HCT116 (cell line): ENCODE measurements around the gene EMC10. TPM values are rescaled to one million over a fixed set of nuclear protein-coding genes. Genes with fewer than 3 reads are reported as not detected.

Experiments
- ATAC-seq: fragments of 200-7000 bp; cut with Tn5 transposase; 2 replicates; pipeline ENCODE4 v1.9.1; 2020; ENCODE audit warnings: mild to moderate bottlenecking, moderate library complexity
- BruUV-seq: library from RNA; stranded (reverse); fragments of 400-500 nt; replicated peaks from 2 replicates; lab custom pipeline; 2021; lab: Mats Ljungman, UMichigan
- CTCF ChIA-PET: fragments of 300-600 bp; sonication (Branson Sonifier 250); formaldehyde crosslinking; loops from one replicate; lab custom pipeline; 2021; ENCODE audit warnings: antibody characterized with exemption; lab: Charles Lee
- POLR2A ChIA-PET: fragments of 300-600, 350-600 bp; sonication (Branson Sonifier 250); formaldehyde crosslinking; loops from one replicate; lab custom pipeline; 2021; ENCODE audit warnings: antibody characterized with exemption; lab: Charles Lee
- RAD21 ChIA-PET, 2 experiments: fragments of 300-600 bp; sonication (Branson Sonifier 250); formaldehyde crosslinking; loops; one replicate each; lab custom pipeline; 2023; ENCODE audit warnings: low total read pairs in 2 of 2; ENCODE audit not compliant: uncharacterized antibody in 2 of 2, unreplicated experiment in 2 of 2, low non-redundant PET in 1 of 2; lab: Charles Lee
- DNase-seq: peaks from one replicate; pipeline ENCODE4 v3.0.0-alpha.2; 2010; ENCODE audit warnings: low read depth, low spot score
- H2AFZ ChIP-seq: fragments of 200-600 bp; shearing (Covaris generic), sonication (generic); 2 replicates; pipeline ENCODE4 v1.6.1; 2017; ENCODE audit warnings: low read depth, mixed run types, mixed read lengths, antibody characterized with exemption, low read length; ENCODE audit not compliant: poor library complexity, severe bottlenecking
- H3K27ac ChIP-seq: 2 replicates; pipeline ENCODE4 v1.5.1; 2012; ENCODE audit warnings: low read depth, low read length
- H3K27me3 ChIP-seq: fragments of 200-600 bp; sonication (generic); 2 replicates; pipeline ENCODE4 v1.6.1; 2016; ENCODE audit warnings: mixed run types, low read length, mixed read lengths; ENCODE audit not compliant: insufficient read depth
- H3K36me3 ChIP-seq, 2 experiments: fragments of 200-500 bp in 1 of 2; fragments of 200-600 bp in 1 of 2; sonication (Bioruptor generic) in 1 of 2; sonication (generic) in 1 of 2; 2 replicates each; pipeline versions ENCODE4 v1.5.1 to v1.6.1; 2014 to 2016; ENCODE audit warnings: low read length in 2 of 2, inconsistent platforms in 1 of 2, mixed read lengths in 1 of 2, mixed run types in 1 of 2; ENCODE audit not compliant: insufficient read depth in 2 of 2, control insufficient read depth in 1 of 2
- H3K4me1 ChIP-seq, 2 experiments: fragments of 200-600 bp in 1 of 2; sonication (generic) in 1 of 2; 2 replicates each; pipeline versions ENCODE4 v1.5.1 to v1.6.1; 2012 to 2017; ENCODE audit warnings: low read length in 2 of 2, inconsistent platforms in 1 of 2, mild to moderate bottlenecking in 1 of 2, mixed read lengths in 1 of 2, mixed run types in 1 of 2, moderate library complexity in 1 of 2; ENCODE audit not compliant: insufficient read depth in 2 of 2, control insufficient read depth in 1 of 2
- H3K4me2 ChIP-seq: fragments of 200-600 bp; sonication (generic); 2 replicates; pipeline ENCODE4 v1.6.1; 2017; ENCODE audit warnings: mixed run types, low read length, mixed read lengths
- H3K4me3 ChIP-seq, 2 experiments: fragments of 200-600 bp in 1 of 2; sonication (generic) in 1 of 2; replicated peaks in 1 of 2; 2 replicates each; pipeline ENCODE4 v1.5.1; 2011 to 2016; ENCODE audit warnings: low read length in 2 of 2, control low read depth in 1 of 2, low read depth in 1 of 2, mild to moderate bottlenecking in 1 of 2, mixed read lengths in 1 of 2, mixed run types in 1 of 2
- H3K79me2 ChIP-seq: fragments of 200-600 bp; sonication (generic); 2 replicates; pipeline ENCODE4 v1.6.1; 2017; ENCODE audit warnings: mild to moderate bottlenecking, mixed run types, low read length, moderate library complexity, mixed read lengths; ENCODE audit not compliant: insufficient read depth
- H3K9ac ChIP-seq: fragments of 200-600 bp; sonication (generic); 2 replicates; pipeline ENCODE4 v1.6.1; 2016; ENCODE audit warnings: low read length, mixed read lengths
- H3K9me2 ChIP-seq: fragments of 200-600 bp; sonication (generic), shearing (Covaris generic); 2 replicates; pipeline ENCODE4 v1.6.1; 2017; ENCODE audit warnings: mixed run types, mild to moderate bottlenecking, moderate library complexity; ENCODE audit not compliant: insufficient read depth
- H3K9me3 ChIP-seq, 2 experiments: fragments of 200-500 bp in 1 of 2; fragments of 200-600 bp in 1 of 2; sonication (Bioruptor generic) in 1 of 2; sonication (generic) in 1 of 2; 2 replicates each; pipeline ENCODE4 v1.6.1; 2014 to 2017; ENCODE audit warnings: low read length in 2 of 2, mixed read lengths in 2 of 2, inconsistent platforms in 1 of 2, low read depth in 1 of 2, mild to moderate bottlenecking in 1 of 2, mixed run types in 1 of 2, moderate library complexity in 1 of 2; ENCODE audit not compliant: control insufficient read depth in 1 of 2, insufficient read depth in 1 of 2
- H4K20me1 ChIP-seq: fragments of 200-600 bp; sonication (generic), shearing (Covaris generic); 2 replicates; pipeline ENCODE4 v1.6.1; 2017; ENCODE audit warnings: mixed run types, mild to moderate bottlenecking, moderate library complexity; ENCODE audit not compliant: insufficient read depth
- CEBPB ChIP-seq: IDR thresholded peaks from 2 replicates; pipeline ENCODE4 v1.6.1; 2012; ENCODE audit warnings: low read depth
- EZH2 ChIP-seq: fragments of 200-600 bp; sonication (generic); IDR thresholded peaks from 2 replicates; pipeline ENCODE4 v1.6.1; 2017; ENCODE audit warnings: antibody characterized with exemption, mixed run types
- FOSL1 ChIP-seq: IDR thresholded peaks from 2 replicates; pipeline ENCODE4 v1.6.1; 2012; ENCODE audit warnings: low read depth
- JUND ChIP-seq: IDR thresholded peaks from 2 replicates; pipeline ENCODE4 v1.6.1; 2012
- POLR2A ChIP-seq: IDR thresholded peaks from 2 replicates; pipeline ENCODE4 v1.7.0; 2011; ENCODE audit warnings: borderline replicate concordance; ENCODE audit not compliant: insufficient read depth, insufficient read length; ENCODE audit errors: extremely low read depth
- SP1 ChIP-seq: IDR thresholded peaks from 2 replicates; pipeline ENCODE4 v1.6.1; 2012; ENCODE audit warnings: low read depth
- TCF7L2 ChIP-seq: IDR thresholded peaks from 2 replicates; pipeline ENCODE4 v1.7.0; 2011; ENCODE audit warnings: borderline replicate concordance, inconsistent platforms; ENCODE audit not compliant: insufficient read depth, insufficient read length; ENCODE audit errors: extremely low read depth
- ZFX ChIP-seq: fragments of 450-650 bp; IDR thresholded peaks from 2 replicates; pipeline ENCODE4 v1.6.1; 2017
- intact Hi-C: fragments of 100-400 bp; cut with micrococcal nuclease; formaldehyde crosslinking; loops from 2 replicates; pipeline ENCODE4 v1.10.0; 2022
- total RNA-seq: library from RNA; stranded (reverse); gene quantifications from one replicate; pipeline ENCODE4 v1.2.1, GENCODE V29; 2021; ENCODE audit not compliant: unreplicated experiment

Gene EMC10
- total RNA-seq, 1 experiment from 2014 or later: 92.4 TPM

GRCh38 chr19:50511069-50511822 is 34.9 kb downstream of the EMC10 start, which contains the start of gene JOSD2 (continued):
- TF ChIP-seq TCF7L2 (peak; percentile 70), FOSL1 (no peak), EZH2 (no peak), CEBPB (no peak), ZFX (peak; percentile 55; the same call in 1 of the 2 replicates)

GRCh38 chr19:50512112-50512998 is 36.0 kb downstream of the EMC10 start:
- peaks cover 3 to 15% of the 10 kb centered on the region in 2 experiments; a peak in 3 of 4 replicates for H3K4me1 ChIP-seq
- H2AFZ ChIP-seq: no peak overlapping the region
- H3K4me3 ChIP-seq: peak overlapping the region; percentile 82 to 90
- TF ChIP-seq POLR2A (no peak), TCF7L2 (no peak), SP1 (no peak), EZH2 (no peak), JUND (no peak)
- DNase-seq: no peak
- no peaks in the 10 kb centered on the region for H3K36me3 ChIP-seq
- no peaks in the 10 kb centered on the region for H3K9me2 ChIP-seq
- no peaks in the 10 kb centered on the region for H3K27me3 ChIP-seq
- peak overlapping the region; percentile 91 for H3K4me2 ChIP-seq
- H3K9me3 ChIP-seq: no peaks in the 10 kb centered on the region
- peak overlapping the region; percentile 77; the same call in 1 of the 2 replicates for H3K27ac ChIP-seq
- no peaks in the 10 kb centered on the region for H4K20me1 ChIP-seq
- BruUV-seq: no TSS peak
- intact Hi-C loops: no loop called here
- peak overlapping the region; percentile 90 for H3K9ac ChIP-seq
- ATAC-seq: no peak
- ChIA-PET CTCF (interaction anchor here (1.5 kb wide), 2 partner anchors 25 to 44 kb away, joined by 6 to 11 read pairs; no protein-coding TSS in a partner anchor), RAD21 (no interaction called here), POLR2A (no interaction called here)
- H3K79me2 ChIP-seq: peaks cover 8% of the 10 kb centered on the region; the same call in 1 of the 2 replicates
